GDM1 (cell line): ENCODE data around the gene AMPD3.

Experiments
- DNase-seq: peaks from one replicate; lab custom pipeline; 2025; lab: John Stamatoyannopoulos, UW

The AMPD3 gene

DNA sequence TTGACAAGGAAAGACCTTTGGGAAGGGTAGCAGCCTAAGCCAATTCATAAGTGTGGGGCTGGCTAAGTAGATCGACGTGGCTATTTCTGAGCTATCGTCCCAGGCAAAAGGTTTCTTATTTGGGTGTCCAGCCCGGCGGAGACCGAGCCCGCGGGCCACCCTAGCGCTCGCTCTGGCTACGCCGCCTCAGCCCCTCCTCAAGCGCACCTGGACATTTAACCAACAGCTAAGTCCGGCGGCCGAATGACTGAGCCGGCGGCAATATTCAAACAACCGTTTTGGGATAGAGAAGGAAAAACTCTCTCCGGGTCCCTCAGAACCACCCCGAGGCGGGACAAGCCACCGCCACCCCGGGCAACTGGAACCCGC lies 85.5 kb downstream of the AMPD3 start:
- no peak for DNase-seq

DNA sequence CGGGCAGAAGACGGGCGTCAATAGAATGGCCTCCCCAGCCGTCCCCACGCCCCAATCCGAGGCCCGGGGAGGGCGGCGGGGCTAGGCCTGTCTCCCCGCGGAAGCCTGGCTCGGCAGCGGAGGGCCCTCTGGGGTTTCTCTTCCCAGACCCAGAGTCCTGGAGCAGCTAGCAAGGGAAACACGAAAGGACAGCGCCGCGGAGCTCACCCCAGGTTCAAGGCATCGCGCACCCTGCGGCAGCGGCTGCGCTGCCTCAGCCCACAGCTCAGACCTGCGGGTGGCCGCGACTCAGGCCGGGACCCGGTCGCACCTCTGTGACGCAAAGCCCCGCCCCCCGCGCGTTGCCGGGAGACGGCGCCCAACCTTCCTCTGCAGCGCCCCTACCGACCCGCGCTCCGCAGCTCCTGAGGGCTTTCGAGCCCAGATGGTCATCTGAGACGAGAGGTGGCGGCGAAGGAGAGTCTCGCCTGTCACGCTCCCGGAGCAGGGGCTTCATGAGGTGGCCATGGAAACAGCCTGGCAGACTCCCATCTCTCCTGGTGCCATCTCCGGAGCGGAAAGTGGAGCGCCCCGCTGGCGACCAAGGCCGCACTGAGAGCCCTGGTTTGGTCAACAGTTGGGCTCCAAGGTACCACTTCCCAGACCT lies 86.0 kb downstream of the AMPD3 start, which contains the start of gene RNF141:
Gene RNF141, minus strand, starts transcription at position 273 of the 646 bp plus-strand sequence. CDS start 7,029 bp downstream, outside the sequence.
- peak; percentile 90 for DNase-seq

DNA sequence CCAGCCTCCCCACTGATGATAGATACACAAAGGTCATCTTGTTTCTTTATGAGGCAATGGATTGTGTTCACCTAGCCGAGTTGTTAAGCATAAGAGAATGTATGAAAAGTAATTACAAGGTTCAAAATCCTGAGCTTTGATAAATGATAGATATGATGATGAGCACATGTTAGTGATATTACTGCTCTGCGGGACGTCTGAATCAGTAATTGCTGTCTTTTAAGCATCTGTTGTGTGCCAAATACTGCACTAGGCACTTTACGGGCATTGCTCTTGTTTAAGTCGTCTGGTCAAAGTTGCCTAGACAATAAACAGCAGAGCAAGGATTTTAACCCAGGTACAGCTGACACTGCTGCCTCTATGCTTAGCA lies 86.5 kb downstream of the AMPD3 start:
- no peak for DNase-seq

DNA sequence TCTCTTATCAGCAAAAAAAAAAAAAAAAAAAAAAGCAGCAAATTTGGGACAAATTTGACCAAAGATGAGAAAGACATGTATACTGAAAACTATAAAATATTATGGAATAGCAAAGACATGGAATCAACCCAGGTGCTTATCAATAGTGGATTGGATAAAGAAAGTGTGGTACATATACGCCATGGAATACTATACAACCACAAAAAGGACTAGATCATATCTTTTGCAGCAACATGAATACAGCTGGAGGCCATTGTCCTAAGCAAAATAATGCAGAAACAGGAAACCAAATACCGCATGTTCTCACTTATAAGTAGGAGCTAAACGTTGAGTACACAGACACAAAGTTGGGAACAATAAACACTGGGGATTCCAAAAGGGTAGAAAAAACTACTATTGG lies 87.7 kb downstream of the AMPD3 start:
- DNase-seq, result no peak

DNA sequence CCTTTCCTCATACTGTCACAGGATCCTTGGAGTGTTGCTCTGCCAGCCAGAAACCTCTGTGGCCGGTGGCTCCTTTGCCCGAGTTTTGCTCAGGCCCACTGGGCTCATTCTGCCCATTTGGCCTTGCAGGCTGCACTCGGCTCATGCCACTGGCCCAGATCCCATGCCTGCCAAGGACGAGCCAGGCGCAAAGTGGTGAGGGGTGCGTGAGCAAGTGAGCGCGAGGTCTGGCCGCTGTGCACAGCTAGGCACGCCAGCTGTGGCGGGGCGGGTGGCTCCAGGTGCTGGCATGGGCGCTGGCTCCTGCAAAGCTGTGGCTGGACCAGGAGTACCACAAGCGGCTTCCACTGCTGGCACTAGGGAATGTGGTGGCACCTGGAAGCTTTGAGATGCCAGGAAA lies 88.7 kb downstream of the AMPD3 start:
- no peak for DNase-seq

DNA sequence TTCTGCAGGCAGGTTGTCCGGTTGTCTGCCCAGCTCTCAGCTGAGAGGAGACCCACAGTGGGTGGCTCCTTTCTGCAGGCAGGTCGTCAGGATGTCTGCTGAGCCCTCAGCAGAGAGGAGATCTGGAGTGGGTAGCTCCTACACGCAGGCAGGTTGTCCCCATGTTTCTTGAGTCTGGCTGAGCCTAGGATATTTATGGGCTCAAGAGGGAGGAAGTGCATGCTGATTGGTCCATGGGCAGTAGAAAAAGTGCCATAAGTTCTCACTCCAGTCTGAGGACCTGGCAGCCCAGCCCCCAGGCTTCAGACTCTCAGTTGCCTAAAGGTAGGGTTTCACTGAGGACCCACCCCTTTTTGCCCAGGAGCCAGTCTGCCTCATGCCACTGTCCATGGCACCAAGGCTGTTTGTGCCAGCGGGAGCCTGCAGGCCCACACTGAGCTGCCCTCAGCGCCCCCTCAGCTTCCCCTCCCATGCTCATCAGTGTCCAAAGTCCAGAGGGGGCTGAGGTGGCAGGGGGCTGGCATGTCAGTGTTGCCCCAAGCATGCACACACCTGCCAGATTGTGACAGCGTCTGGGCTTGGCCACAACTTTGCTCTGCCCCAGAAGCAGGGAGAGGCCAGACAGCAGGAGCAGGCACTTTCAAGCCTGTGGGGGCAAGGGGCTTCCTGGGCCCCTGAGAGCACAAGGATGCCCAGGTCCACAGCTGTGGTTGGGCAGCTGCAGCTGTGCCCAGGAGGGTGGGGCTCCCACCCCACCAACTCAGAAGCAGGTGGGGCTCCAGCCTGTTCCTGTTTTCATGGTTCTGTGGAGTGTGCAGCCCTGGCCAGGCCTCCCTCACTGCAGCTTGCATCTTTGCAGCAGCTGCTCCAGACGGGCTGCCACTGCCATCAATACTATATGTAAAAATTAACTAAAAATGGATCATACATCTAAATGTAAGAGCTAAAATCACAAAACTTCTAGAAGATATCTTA lies 89.7 kb downstream of the AMPD3 start:
- no peak for DNase-seq

DNA sequence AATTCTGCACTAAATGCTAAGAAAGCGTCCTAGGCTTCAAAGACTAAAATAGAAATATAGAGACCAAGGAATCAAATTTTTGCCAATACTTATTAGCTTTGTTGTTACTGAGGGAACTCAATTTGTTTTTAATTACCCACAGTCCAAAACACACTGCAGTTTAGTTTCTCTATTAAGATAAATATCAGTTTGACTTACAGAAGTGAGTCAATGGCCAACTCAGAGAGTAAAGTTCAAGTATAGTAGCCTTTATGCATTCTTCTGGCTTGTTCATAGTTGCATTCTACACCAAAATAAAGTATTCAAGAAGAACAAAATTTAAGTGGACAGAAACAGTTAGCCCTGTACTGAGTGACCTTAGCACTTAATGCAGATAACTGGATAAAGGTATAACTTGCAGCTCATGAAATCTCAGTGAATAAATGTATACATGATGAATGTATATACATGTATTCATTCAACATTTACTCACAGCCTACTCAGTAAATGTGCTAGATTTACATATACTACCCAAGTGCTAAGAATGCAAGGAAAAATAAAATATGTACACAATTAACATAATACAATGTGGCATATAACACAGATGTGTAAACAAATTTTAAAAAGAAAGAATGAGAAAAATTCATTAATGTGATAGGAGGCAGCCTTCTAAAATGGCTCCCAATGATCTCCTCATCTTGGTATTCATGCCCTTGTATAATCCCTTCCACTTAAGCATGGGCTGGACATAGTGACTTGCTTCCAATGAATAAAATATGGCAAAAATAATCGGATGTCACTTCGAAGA lies 95.6 kb downstream of the AMPD3 start:
- no peak for DNase-seq

DNA sequence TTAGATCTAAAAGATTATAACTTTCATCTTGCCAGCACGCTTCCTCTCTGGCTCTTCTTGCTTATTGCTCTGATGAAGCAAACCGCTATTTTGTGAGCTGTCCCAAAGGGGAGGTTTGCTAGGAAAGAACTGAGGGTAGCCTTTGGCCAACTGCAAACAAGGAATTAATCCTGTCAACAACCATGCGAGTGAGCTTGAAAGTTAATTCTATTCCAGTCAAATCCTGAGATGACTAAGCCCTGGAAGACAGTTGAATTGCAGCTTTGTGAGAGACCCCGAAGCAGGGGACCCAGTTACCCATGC lies 96.2 kb downstream of the AMPD3 start:
- no peak for DNase-seq

DNA sequence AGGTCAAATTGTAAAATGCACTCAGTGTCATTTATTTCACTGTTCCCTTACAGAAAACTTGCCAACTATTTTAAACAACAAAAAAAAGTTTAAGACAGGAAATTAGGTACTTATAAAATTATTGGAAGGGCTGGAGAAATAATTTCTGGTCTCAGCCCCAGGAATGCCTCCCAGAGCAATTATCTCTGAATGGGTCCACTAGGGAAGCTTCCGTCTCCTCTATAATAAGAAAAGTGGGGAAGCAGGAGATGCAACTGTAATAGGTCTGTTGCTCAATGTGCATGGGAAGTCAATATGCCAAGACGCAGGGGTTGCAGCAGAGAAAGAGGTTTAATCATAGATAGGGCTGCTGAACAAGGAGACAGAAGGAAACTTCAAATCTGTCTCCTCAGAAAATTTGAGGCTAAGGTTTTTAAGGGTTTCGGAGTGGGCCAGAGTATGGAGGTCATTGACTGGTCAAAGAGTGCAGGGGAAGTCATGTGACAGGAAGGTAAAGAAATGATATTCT lies 96.8 kb downstream of the AMPD3 start:
- DNase-seq, result no peak

DNA sequence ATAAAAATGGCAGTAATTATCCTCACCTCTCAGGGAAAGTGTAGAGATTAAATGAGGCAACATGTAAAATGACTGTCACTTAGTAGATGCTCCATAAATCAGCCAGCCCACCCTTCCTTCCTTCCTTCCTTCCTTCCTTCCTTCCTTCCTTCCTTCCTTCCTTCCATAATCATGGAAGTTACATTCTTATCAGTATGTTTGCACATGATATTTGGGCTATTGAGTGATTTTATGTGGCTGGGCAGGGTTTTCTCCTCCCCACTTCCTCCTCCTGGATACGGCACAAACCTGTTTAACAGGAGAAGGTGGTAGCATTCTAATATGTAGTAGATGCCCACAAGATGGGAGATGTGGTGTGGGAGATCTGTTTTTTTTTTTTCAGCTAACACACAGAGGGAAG lies 101.5 kb downstream of the AMPD3 start:
- no peak for DNase-seq
